Measurements from ENCODE around the gene INVS. TPM values are rescaled to one million over a fixed set of nuclear protein-coding genes. Genes with fewer than 3 reads are reported as not detected.

Gene INVS
- total and polyA plus RNA-seq, 11 donors = 2.5 to 10.4 (median 7.4) TPM

- Histone ChIP-seq H3K27me3 (no peaks in the 10 kb centered on the region), H3K4me1 (no peaks in the 10 kb centered on the region), H3K9me3 (peaks cover 0 to 7% (median under 1%) of the 10 kb centered on the region in 12 donors), H3K36me3 (peaks cover 0 to 9% (median 0%) of the 10 kb centered on the region in 9 donors), H3K27ac (no peak overlapping the region), H3K4me3 (no peak overlapping the region)
- no peak for ATAC-seq
- intact Hi-C loops (cut with DNase I) = no loop called here
- TF ChIP-seq POLR2A (IDR thresholded peaks at IDR 0.05) = no peak
- no peak for TF ChIP-seq CTCF (IDR thresholded peaks at IDR 0.05)
- no peak for DNase-seq
Measured at GRCh38 chr9:100197553-100197952, 98.5 kb downstream of the INVS start.

GRCh38 chr9:100202806-100203205 lies 103.8 kb downstream of the INVS start:
- H3K4me1 ChIP-seq = peaks cover 0 to 16% (median 9%) of the 10 kb centered on the region in 12 donors
- H3K4me3 ChIP-seq = no peak overlapping the region
- DNase-seq = no peak
- no peaks in the 10 kb centered on the region for H3K27me3 ChIP-seq
- TF ChIP-seq POLR2A (IDR thresholded peaks at IDR 0.05) = no peak
- no peak for TF ChIP-seq CTCF (IDR thresholded peaks at IDR 0.05)
- peaks cover 0 to 4% (median 0%) of the 10 kb centered on the region in 12 donors for H3K9me3 ChIP-seq
- H3K36me3 ChIP-seq = no peaks in the 10 kb centered on the region
- ATAC-seq = no peak
- intact Hi-C loops (cut with DNase I) = no loop called here
- H3K27ac ChIP-seq = no peak overlapping the region

GRCh38 chr9:100204796-100205195 lies 105.8 kb downstream of the INVS start:
- no peak overlapping the region for H3K27ac ChIP-seq
- intact Hi-C loops (cut with DNase I) = loop anchor here in 1 of 10 donors (5.0 kb wide), 1 partner anchor 107 kb away; the partner anchor contains the start of genes ERP44 and INVS
- H3K36me3 ChIP-seq = no peaks in the 10 kb centered on the region
- no peak overlapping the region for H3K4me3 ChIP-seq
- H3K4me1 ChIP-seq = peaks cover 0 to 16% (median 9%) of the 10 kb centered on the region in 12 donors
- TF ChIP-seq CTCF (IDR thresholded peaks at IDR 0.05) (no peak), POLR2A (IDR thresholded peaks at IDR 0.05) (no peak)
- H3K9me3 ChIP-seq = peaks cover 0 to 4% (median 0%) of the 10 kb centered on the region in 12 donors
- ATAC-seq (no peak), DNase-seq (no peak)
- H3K27me3 ChIP-seq = no peaks in the 10 kb centered on the region
- WGBS, 4 donors = 53 to 59% (median 56%) methylated on average over 3 of the region's 3 CpGs

GRCh38 chr9:100206899-100207298 lies 107.9 kb downstream of the INVS start:
- 22 to 29% (median 23%) methylated on average over 3 of the region's 3 CpGs for WGBS, 4 donors
- H3K4me1 ChIP-seq = peaks cover 0 to 22% (median 10%) of the 10 kb centered on the region in 12 donors
- intact Hi-C loops (cut with DNase I) = loop anchor here in 1 of 10 donors (5.0 kb wide), 1 partner anchor 110 kb away; the partner anchor contains the start of genes ERP44 and INVS
- peak in 2 of 5 donors; percentile 30 to 32 for DNase-seq
- no peak for TF ChIP-seq CTCF (IDR thresholded peaks at IDR 0.05)
- no peak for TF ChIP-seq POLR2A (IDR thresholded peaks at IDR 0.05)
- H3K36me3 ChIP-seq = no peaks in the 10 kb centered on the region
- no peaks in the 10 kb centered on the region for H3K9me3 ChIP-seq
- H3K27me3 ChIP-seq = no peaks in the 10 kb centered on the region
- ATAC-seq = peak; percentile 75 to 92 (median 88)
- peak overlapping the region in 1 of 12 donors; percentile 22 for H3K27ac ChIP-seq
- no peak overlapping the region for H3K4me3 ChIP-seq

Data from heart left ventricle (tissue), 16 donors.